HG02981 (cell line): Measurements from ENCODE around the gene FGF12.

Experiments used
- ATAC-seq: cut with Tn5 transposase; IDR thresholded peaks from one replicate; pipeline ENCODE4 v1.9.1; 2021; ENCODE audit warnings: mild to moderate bottlenecking, moderate library complexity; ENCODE audit not compliant: unreplicated experiment

FGF12 gene

DNA sequence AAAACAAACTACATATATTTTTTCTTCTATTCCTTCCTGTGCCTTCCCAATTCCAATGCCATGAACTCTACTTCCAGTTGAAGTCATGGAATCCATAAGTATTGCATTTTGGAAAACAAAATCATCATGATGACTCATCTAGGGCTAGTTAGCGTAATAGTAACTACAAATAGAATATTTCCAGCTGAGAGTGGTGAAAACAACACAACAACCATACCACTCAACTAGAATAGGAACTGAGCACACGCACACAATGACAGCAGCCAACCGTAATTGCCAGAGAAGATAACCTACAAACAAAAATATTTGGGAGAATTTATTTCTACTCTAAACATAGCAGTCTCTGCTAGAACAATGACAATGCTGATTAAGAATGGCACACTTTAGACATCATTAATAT, 225.9 kb downstream of the FGF12 start:
- ATAC-seq = no peak

DNA sequence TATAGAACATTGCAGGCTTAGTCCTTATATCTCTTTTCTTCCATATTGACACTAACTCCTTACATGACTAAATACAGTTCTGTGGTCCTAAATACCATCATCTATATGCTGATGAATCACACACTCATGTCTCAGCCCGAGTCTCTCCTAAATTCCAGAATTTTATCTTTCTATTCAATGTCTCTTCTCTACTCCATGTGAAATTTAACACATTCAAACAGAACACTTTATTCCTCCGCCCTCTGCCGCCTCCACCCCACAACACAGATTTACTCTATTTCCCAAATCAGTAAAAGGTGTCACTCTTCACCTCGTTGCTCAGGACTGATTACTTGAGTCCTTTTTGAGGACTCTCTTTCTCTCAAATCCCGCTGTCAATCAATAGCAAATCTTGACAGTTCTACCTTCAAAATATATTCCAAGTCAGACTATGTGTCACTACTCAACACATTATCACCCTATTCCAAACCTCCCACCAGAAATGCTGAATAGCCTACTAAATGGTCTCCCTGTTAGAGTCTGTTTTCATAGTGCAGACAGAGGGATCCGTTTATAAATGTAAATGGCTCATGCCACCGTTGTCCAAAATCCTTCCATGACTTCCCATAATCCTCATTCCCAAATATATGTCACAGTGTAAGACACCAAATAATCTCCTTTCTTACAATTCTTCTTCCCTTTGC, 230.3 kb downstream of the FGF12 start:
- ATAC-seq = no peak

DNA sequence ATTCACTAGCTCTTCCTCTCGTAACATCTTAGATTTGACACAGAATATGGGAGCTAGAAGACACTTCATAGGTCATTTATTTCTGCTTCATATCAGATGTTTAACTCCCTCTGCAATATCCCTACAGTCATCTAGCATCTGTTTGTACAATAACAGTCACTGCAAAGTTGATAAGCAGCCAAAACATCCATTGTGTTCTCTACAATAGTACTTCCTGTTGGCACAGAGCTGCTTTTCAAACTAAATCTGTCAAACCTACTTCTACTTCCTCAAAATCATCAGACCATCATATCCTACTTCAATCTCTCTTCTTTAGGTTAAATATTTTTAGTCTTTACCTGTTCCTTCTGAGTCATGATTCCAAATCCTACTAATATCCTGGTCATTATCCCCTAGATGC, 233.2 kb downstream of the FGF12 start:
- peak; percentile 91 for ATAC-seq

DNA sequence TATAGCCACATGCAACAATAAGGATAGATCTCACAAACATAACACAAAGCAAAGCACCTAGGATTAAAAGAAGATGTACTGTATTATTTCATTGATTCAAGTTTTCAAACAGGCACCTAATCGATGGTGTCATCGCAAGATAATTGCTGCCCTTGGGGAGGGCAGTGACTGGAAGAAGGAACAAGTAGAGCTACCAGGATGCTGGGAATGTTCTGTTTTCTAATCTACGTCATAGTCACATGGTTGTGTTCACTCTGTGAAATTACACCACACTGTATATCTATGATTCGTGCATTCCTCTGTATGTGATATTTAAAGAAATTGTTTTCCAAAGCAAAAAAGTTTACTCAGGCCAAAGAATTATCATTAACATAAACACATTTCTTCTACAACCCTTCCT, 236.6 kb downstream of the FGF12 start:
- no peak for ATAC-seq

DNA sequence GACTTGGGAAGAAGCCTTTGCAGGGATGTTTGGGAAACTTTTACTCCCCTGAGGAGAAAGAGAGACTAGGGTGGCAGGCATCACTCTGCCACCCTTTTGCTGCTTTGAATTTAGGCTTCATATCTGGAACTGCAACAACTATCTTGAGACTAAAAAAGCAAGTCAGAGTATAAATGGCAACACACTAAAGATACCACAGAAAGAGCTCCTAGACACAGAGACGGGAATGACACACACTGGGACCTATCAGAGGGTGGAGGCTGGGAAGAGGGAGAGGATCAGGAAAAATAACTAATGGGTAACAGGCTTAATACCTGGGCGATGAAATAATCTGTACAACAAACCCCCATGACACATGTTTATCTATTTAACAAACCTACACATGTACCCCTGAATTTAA, 237.8 kb downstream of the FGF12 start:
- ATAC-seq = no peak

DNA sequence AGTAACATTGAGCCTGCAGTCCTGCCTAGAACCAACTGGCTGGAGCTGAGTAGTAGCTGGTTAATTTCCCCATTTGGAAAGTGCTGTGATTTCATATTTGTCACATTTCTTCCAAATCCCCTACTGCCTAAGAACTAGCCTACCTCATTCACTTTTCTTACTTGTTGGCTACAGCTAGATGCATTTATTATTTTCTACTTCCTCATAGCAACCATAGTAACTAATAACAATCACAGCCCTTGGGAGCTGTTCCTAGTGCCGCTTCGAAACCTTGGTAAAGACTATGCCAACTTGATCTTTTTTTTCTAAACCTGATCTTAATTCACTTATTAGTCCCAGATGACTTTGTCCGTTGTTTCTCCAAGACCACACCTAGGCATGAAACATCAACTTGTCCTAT, 240.3 kb downstream of the FGF12 start:
- no peak for ATAC-seq

DNA sequence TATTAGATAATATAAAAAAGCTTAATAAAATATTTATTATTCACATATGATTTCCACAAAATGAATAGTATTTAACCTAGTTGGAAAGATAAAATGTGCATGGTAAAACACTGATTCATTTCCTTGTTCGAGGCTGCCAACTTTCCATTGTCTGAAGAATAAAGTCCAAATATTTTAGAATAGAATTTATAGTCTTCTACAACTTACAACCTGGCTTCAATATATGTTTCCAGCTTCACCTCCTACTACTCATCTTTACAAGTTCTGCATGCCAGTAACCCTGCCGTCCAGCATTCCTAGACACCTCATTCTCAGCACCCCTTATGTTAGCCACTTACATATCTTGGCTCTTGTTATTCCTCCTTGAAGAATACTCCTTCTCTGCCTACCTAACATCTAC, 244.5 kb downstream of the FGF12 start:
- no peak for ATAC-seq

DNA sequence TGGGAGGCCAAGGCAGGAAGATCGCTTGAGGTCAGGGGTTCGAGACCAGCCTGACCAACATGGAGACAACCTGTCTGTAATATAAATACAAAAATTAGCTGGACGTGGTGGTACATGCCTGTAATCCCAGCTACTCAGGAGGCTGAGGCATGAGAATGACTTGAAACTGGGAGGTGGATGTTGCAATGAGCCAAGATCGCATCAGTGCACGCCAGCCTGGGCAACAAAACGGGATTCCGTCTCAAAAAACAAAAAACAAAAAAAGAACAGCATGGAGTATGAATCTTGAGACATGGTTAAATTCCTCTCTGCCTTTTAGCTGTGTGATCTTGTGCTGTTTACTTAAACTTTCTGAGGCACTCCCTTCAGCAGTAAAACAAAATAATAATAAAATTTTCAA, 244.9 kb downstream of the FGF12 start:
- ATAC-seq = no peak

DNA sequence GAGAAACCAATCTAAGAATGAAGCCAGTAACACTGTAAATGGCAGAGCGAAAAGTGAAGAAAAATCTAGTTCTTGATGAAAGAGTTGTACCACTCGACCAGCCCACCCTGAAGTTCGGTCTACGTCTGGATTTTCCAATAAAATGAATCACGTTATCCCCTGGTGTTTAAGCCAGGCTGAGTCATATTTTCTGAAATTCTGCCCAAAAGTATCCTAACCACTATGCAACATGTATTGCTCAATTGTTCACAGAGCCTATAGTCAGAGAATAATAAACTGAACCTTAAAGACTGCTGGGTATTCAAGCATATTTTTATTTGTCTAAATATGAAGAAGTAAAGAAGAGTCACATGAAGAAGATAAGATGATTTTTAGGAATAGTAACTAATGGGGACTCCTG, 245.7 kb downstream of the FGF12 start:
- no peak for ATAC-seq

DNA sequence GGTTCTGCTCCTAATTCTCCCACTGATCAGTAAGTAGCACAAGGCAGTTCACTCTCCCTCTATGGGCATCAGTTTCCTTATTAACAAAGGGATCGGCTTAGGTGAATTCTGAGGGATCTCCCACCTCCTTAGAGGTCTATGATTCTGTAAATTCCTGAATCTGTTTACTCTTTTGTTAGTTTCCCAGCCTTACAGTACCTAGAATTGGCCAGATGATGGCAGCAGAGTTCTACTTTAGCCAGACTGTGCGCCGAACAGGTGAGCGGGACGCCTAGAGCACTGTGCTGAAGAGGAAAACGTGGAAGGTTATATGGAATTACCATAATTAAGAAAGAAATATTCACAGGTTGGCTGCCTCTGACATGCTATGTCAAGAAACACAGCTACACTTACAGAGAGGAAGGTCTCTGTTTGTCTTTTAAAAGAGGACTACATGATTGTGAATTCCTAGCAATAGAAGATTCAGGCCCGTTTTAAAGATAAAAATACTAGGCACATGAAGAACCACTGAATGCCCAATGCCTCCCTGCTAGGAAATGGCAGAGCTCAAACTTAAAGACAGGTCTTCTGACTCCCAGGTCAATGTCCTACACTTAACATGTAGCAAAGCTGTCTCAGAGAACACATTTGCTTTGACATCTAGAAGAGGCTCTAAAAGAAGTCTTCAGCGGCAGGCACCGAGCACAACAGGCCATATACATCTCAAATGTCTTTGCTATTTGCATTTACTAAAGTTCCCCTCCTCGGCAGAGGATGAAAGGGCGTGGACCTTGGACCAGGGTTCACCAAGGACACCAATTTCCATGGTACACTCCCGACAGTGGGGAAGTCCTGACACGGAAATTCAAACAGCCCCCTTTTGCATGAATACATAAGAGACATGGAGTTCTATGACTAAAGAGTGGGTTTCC, 259.9 kb downstream of the FGF12 start:
- ATAC-seq = peak; percentile 93

DNA sequence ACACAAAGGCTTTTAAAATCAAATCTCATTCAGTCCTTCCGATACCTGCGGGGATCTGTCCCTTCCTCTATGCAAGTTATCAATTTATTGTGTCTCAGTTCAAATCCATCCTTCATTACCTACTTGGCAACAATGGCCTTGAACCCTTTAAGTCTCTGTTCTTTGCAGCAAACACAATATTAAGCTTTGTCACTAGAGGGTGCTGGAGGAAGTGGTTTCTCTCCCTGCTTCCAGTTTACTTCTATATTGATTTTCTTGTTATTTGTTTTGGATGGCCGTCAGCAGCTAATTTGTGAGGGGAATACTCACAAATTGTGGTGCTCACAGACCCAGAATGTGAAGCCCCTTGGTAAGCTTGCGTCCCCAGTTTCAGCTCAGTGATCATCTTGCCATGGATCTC, 278.3 kb downstream of the FGF12 start:
- no peak for ATAC-seq

DNA sequence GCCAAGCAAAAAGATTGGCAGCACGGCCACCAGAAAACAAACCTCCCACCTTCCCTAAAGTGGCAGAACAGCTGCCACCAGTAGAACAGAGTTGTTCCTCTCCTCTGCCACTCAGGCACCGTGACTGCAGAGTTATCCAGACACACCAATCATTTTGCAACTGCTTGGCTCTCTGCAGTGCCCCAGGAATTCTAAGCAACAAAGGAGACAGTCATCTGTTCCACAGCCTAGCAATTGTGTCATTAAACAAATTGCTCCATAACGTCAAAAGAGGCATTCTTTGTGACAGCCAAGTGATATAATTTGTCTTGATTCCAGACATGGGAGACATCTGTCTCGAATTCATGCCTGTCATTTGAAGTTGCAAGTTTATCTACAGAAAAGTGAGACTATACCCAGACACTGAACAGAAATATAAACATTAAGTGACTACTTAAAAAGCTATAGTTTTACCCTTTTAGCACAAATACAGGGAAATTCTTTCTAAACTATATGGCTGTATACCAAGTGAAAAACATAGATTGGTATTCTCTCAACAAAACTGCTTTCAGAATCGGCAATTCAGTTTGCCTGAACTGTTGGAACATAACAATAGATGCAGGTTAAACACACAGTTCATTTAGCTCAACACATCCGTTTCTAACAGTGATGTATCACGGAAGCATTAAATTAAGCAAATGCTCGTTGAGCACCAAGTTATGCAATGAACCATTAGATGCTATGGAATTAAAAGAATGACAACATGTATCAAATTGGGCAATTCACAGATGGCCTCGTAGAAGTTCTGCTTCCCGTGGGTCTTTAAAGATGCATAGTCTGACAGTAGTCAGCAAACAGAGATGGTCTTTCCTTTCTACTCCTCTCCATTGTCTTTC, 281.3 kb downstream of the FGF12 start:
- no peak for ATAC-seq

DNA sequence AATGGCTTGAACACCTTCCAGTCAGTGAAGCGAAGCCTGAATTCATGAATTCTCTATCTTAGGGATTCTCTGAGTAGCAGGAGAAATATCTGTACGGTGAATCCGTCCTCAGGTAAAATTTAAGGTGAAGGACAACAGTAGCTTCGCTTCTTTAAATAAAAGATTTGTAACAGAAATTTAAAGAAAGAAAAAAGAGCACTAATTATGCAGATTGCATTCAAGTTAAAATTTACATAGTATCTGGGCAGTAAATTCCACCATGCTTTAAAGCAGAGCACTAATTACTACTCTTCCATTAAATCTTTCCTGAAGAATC, 282.6 kb downstream of the FGF12 start:
- no peak for ATAC-seq

DNA sequence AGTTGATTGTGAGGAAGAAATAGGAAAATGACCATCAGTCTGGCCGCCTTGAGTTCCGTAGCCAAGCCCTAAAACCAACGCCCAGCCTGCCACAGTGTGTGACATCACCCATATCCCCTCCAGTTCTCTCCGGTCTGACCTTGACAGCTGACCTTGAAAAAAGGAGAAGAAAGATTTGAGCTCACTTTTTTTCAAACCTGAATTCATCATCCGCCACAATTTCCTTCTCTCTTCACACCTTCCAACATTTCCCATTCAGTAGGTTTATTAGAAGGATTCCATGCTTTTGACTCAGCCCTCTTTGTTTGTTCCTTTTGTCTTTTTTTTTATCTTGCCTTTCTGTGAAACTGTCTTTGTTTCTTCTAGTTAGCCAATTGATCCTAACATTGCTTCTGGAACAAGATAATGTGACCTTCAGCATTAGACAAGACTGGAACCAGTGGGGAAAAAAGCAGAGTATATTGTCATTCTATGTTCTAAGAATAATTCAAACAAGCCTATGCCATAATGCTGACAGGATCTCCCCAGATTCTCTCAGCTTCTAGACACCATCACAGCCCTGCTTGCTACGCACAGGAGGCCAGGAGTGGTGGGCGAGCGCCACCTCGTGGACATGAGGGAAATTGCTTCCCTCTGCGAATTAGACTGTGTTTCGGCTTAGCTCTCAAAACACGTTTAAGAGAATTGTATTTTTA, 283.1 kb downstream of the FGF12 start:
- ATAC-seq = peak; percentile 92

DNA sequence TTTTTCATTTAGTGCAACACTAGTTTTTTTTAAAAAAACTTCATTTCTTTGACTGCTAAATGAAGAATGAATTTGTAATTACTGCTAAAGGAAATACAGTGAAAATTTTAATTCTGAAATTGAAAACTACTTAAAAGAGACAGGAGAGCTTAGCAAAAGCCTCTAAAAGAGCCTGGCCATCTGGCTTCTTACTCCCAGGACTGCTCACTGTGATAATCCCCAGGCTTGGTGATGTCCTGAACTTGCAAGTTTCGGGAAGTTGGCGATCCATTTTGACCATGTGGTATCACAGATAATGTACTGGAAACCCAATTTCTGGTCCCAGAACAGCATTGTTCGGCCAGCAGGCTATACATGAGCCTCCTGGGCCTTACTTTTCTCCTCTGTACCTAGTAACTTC, 292.1 kb downstream of the FGF12 start:
- ATAC-seq = no peak

DNA sequence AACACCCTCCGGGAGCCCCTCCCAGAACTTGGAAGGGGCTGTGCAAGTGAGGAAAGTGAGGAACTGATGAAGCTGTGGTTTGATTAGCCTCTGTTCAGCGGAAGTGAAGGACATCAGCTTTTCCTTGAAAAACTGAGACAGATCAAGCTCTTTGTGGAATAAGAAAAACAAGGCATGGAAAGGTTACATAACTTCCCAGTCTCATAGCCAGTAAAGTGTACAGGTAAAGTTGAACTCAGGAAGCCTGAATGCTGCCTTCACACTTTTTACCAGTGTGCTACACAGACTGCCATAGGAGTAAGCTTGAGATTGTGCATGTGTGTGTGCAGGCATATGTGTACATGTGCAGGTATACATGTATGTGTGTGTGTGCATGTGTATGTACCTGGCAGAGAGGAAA, 293.2 kb downstream of the FGF12 start:
- no peak for ATAC-seq

DNA sequence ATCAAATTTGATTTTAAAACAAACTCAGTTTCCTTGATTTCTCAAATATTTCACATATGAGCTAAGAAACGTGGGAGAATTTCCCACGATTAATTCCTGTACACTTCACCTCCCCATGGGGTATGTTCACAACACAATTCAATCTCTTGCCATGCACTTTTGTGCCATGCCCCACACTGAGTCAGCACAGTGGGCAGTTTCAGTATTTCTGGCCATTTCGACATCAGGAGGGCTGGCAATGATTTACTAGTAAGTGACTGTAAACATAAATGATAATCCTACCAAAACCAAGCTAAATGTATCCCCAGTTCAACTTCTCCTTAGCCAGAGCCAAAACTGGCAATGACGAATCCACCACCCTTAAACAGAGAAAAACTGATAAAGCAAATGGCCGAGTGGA, 293.6 kb downstream of the FGF12 start:
- no peak for ATAC-seq

DNA sequence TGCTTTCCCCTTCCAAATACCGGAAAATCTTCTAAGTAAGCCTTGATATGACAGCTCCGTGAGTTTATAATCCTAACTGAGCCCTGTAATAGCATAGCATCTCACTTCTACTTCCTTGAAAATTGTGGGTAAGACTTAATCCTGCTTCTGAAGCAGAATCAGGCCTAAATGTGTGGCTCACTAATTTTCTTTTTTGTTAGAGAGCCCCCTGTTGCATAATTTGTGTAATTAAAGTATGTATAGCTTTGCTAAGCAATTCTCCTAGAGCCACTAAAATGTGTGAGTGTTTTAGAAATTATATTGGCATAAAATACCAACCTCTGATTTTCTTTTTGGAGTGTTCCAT, 304.4 kb downstream of the FGF12 start:
- ATAC-seq = no peak

DNA sequence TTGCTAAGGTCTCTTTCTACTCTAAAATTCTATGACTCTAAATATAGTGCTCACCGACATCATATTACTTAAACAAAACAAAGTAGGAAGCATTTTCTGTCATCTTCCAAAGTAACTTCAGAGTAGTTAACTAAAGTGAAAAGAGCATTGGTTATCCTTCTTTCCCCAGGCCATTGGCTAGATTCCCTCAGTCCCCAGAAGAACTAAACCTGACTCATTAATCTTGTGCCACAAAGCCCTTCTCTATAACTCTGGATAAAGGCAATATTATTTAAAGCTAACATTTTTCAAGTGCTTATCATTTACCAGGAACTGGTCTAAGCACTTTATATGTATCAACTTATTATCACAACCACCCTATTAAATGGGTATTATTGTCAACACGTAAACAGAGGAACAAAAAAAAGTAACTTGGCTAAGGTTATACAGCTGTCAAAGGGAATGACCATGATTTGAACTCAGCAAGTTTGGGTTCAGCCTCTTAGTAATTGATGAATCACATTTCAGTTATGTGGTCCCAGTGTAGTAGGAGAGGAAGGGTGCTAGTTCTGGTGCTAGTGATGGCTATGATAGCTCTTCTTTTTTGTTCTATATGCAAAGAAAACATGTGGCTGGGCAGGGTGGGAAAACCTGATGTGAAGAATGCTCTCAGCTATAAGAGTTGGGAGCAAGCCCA, 304.9 kb downstream of the FGF12 start:
- ATAC-seq = no peak

DNA sequence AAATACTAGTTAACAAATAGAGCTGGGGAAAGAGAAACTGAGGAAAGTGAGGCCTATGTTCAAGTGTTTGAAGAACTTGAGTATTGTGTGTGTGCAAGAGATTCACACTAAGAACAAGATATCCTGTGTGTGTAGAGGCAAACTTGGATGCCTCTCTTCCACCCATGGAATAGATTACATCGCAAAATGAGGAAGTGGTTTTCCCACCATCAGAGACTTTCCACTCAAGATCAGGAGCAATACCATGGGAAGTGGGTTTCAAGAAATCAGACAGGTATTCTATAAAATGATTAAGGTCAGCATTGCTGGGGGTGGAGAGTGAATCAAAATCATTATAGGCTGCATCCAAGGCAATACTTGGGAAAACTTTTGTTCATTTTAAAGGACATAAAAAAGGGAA, 308.0 kb downstream of the FGF12 start:
- no peak for ATAC-seq
